Right atrium auricular region (tissue), 2 donors: ENCODE data around the gene MAP3K8. TPM values are rescaled to one million over a fixed set of nuclear protein-coding genes. Genes with fewer than 3 reads are reported as not detected.

Experiments used
- DNase-seq: peaks from one replicate; pipeline ENCODE4 v3.0.0-alpha.2; 2019; ENCODE audit warnings: low spot score
- H3K27ac ChIP-seq, 2 donors: fragments of 200-600 bp; sonication (generic); 1 replicate in 1 of 2; 2 replicates in 1 of 2; pipeline ENCODE4 v1.5.1; 2016 to 2019
- H3K27me3 ChIP-seq, 2 donors: fragments of 200-600 bp; sonication (generic); one replicate each; pipeline versions ENCODE4 v1.5.1 to v1.6.0; 2017 to 2019
- H3K36me3 ChIP-seq: fragments of 200-600 bp; sonication (generic); one replicate; pipeline ENCODE4 v1.5.1; 2016
- H3K4me1 ChIP-seq, 2 donors: fragments of 200-600 bp; sonication (generic); one replicate each; pipeline versions ENCODE4 v1.5.1 to v1.6.0; 2017 to 2019
- H3K4me3 ChIP-seq, 2 donors: fragments of 200-600 bp; sonication (generic); 1 replicate in 1 of 2; 2 replicates in 1 of 2; pipeline ENCODE4 v1.5.1; 2017 to 2019; ENCODE audit warnings: mild to moderate bottlenecking in 1 of 2, moderate library complexity in 1 of 2
- H3K9me3 ChIP-seq, 2 donors: fragments of 200-600 bp; sonication (generic); one replicate each; pipeline ENCODE4 v1.5.1; 2019
- total RNA-seq, 2 donors: library from RNA; depleted of rRNA; stranded (reverse); fragments of >200 nt; gene quantifications; one replicate each; pipeline ENCODE4 v1.1.0, GENCODE V29; 2016
- TF ChIP-seq, protein P1 (sequence below), 2 donors: fragments of 200-600 bp; sonication (generic); IDR thresholded peaks; one replicate each; pipeline ENCODE4 v1.5.1; 2019; ENCODE audit warnings: antibody characterized with exemption in 2 of 2

MAP3K8 gene
- total RNA-seq, 2 donors from 2014 or later, result 10.6 to 18.9 TPM

DNA sequence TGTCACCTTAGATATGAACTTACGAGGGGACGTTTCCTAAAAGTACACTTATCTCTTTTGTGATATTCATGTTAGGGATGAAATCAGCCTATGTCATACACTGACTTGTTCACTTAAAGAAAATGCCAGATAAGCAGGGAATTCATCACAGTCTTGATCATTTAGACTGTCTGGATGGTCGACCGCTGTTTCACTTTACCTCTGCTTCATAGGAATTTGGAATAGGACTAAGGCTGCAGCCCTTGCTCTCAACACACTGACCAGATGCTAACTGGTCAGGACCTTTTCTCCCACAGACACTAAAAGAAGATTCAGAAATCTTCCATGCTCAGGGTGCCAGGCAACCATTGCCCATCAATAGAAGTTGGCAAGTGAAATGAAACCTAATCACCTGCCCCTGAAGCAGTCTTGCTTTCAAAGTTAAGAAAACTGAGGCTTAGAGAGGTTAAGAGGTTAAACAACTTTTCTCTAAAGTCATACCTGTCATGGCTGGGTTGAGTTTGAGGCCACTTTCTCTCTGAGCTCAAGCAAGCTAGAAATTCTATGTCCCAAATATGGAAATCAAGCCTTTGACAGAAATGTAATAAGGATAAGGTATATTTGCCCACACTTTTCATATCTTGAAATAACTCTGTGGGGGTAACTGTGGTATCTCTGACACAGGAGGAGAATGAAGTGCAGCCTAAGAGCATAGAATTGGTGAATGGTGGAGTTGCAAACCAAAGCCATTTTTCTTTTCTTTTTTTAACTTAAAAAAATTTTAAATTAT, 77.1 kb downstream of the MAP3K8 start:
- Histone ChIP-seq H3K27me3 (no peaks in the 10 kb centered on the region), H3K27ac (peak overlapping the region in 1 of 2 donors; percentile 30), H3K4me1 (peaks cover 0 to 15% of the 10 kb centered on the region in 2 donors), H3K9me3 (no peaks in the 10 kb centered on the region), H3K36me3 (no peaks in the 10 kb centered on the region), H3K4me3 (no peak overlapping the region)
- no peak for DNase-seq
- TF ChIP-seq, protein P1, sequence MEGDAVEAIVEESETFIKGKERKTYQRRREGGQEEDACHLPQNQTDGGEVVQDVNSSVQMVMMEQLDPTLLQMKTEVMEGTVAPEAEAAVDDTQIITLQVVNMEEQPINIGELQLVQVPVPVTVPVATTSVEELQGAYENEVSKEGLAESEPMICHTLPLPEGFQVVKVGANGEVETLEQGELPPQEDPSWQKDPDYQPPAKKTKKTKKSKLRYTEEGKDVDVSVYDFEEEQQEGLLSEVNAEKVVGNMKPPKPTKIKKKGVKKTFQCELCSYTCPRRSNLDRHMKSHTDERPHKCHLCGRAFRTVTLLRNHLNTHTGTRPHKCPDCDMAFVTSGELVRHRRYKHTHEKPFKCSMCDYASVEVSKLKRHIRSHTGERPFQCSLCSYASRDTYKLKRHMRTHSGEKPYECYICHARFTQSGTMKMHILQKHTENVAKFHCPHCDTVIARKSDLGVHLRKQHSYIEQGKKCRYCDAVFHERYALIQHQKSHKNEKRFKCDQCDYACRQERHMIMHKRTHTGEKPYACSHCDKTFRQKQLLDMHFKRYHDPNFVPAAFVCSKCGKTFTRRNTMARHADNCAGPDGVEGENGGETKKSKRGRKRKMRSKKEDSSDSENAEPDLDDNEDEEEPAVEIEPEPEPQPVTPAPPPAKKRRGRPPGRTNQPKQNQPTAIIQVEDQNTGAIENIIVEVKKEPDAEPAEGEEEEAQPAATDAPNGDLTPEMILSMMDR (IDR thresholded peaks at IDR 0.05), result no peak

Other genes starting within 250 kb of the MAP3K8 start
- gene MTPAP, start 84.9 kb upstream of the MAP3K8 start, total RNA-seq, result 10 to 100 TPM; 14.9 to 18.8 TPM
- gene LYZL2, start 195.6 kb downstream of the MAP3K8 start, total RNA-seq, result not detected